ENCODE data around the gene CREB3L4.

The CREB3L4 gene

GRCh38 chr1:153937331-153937730 lies 30.4 kb upstream of the CREB3L4 start:
- DNase-seq, result no peak

DNA sequence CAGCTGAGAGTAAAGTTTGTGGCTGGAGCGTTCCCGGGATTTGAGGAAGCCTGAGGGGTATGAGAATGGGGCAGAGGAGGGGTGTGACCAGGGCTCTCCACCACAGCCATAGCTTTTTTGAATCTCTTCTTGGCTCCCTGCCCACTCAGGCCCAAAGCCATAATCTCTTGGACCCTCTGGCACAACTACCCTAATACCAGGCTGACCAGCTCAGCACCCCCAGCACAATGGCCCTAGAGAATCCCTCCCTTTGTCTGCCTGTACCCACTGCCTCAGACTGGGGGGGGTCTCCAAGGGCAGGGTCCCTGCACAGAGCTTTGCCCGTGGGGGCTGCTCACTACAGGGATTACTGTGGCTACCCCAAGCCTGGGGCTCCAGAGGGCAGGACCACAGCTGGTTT lies 28.7 kb upstream of the CREB3L4 start:
- DNase-seq, result no peak

GRCh38 chr1:153939476-153939875 lies 28.2 kb upstream of the CREB3L4 start:
- no peak for DNase-seq

- no peak for DNase-seq
These were observed 26.9 kb upstream of the CREB3L4 start for GRCh38 chr1:153940756-153941155.

- DNase-seq, result no peak
These were observed 25.6 kb upstream of the CREB3L4 start for GRCh38 chr1:153941826-153942725.

- no peak for DNase-seq
These were observed 24.7 kb upstream of the CREB3L4 start for GRCh38 chr1:153942766-153943549.

DNA sequence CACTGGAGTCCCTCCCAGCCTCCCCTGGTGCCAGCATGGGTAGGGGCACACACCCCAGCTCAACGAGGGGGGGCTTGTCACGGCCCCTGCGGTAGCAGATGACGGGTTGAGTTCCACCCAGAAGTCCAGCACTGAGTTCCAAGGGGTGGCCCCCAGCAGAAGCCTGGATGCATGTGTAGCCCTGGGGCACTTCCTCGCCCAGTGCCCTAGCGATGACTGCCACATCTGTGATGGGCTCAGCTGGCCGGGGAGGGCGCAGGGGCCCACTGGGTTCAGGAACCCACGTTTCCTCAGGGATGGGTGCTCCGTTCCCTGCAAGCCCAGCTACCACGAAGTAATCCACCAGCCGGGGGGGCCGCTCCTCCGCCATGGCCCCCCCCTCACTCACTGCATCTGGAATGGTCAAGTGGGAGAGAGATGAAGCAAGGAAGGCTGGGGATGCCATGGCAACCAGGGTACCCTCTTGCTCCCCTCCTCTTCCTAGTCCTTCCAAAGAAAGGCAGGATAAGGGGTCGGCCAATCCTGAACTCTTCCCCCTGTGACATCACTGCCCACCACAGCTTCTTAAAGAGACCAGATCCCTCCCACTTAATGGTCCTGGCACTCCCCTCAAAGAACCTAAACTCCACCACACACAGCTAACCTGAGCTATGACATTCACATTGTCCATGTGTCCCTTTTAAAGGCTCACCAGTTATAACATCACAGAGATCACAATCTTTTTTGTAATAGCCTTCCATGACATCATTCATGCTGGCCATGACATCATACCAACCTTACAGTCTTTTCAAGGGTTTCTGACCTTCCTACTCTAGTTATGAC lies 23.5 kb upstream of the CREB3L4 start:
- peak; percentile 32 for DNase-seq

- DNase-seq, result no peak
These were observed 22.9 kb upstream of the CREB3L4 start for GRCh38 chr1:153944827-153945117.

- peak; percentile 79 for DNase-seq
These were observed 22.4 kb upstream of the CREB3L4 start for GRCh38 chr1:153945131-153945794.

DNA sequence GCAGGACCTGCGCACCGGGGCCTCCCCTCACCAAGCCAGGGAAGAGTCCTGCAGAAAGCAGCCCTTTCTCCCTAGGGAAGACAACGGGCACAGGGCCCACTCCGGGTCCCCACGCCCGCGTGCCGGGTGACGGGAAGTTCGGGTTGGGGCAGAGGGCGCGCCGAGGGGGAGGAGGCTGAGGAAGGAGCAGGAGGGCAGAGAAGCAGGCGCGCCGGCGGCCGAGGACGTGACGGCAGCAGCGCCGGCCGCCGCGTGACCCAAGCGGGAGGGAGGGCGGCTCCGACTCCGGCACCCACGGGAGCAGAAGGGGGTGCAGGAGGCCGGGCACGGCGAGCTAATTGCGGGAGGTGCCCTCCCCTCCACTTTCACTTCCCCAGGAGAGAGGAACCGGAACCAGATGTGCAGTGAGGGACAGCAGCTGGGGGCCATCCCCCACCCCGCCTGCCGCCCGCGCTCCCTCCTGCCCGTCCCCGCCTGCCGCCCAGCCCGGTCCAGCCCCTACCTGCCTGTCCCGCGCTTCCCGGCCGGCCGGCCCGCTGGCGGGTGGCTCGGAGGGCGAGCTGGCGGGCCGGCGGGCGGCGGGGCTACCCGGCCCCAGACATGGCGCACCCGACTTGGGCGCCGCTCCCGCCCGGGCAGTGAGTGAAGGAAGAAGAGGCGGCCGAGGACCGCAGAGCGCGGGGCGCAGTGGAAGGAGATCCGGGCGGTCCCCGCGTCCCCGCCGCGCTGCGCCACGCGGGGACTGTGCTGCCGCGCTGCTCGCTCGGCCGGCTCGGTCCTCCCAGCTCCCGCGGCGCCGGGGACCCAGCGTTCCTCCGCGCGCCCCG lies 21.7 kb upstream of the CREB3L4 start:
- peak; percentile 79 for DNase-seq

DNA sequence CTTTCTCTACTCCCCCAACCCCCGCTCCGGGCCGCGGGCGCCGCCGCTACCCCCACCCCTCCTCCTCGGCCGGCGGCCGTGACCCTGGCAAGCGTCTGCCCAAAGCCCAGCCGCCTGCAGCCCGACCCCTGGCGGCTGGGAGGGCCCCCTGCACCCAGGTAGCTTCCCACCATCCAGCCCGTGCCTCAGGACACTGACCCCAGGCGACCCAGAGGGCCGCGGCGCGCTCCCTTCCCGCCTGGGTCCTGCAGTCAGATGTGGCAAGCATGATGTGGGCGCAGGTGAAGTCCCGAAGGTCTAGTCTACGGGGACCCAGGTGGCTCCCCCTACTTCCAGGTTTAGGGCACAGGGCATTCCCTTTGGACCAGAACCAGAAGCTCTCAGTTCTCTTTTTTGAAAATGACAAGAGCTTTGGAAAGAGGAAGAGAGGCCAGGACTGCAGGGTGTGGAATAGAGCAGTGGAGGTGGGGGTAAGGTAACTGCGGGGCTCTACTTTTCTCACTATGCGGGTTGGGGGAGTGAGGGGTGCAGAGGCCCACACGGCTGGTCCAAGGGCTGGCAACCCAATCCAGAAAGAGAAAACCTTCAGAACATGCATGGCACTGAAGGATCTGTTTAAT lies 21.0 kb upstream of the CREB3L4 start, which contains the start of gene DENND4B:
TSS of gene DENND4B (minus strand) at position 97 of the 620 bp plus-strand sequence. CDS start 2,344 bp downstream, outside the sequence.
- peak; percentile 81 for DNase-seq

DNA sequence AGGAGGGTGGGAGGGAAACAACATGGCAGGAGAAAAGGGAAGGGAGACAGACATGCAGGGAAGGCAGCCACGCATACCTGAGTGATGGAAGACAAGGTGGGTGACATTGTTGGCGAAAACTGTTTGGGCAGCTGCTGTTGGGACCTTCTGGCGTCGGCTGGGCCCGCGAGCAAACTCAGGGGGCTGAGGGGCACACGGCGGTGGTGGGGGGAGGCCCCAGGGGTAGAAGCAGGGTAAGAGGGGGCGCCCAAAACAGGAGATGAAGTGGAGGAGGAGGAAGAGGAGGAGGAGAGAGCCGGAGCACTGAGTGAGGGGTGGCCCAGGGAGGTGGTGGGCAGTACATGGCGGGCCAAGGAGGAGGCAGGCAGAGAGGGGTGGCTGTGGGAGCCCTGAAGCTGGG lies 16.5 kb upstream of the CREB3L4 start:
- no peak for DNase-seq

DNA sequence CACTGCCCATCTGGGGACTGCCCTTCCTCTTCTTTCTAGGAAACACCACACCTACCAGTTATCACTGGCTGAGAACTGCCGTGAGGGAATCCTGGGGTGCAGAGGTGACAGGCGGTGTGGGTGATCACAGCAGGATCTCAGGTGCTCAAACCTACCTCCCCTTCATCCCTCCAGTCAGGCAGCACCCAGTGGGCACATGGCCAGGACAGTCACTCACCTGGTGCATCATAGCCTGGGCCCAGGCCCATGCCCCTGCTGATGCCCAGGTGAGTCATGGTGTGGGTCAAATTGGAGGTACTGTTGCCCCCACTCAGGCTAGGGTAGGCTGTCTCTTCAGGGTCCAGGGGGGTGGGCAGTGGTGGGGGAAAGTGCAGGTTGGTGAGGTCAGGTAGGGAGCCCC lies 15.9 kb upstream of the CREB3L4 start:
- no peak for DNase-seq

GRCh38 chr1:153953859-153954365 lies 13.8 kb upstream of the CREB3L4 start:
- no peak for DNase-seq

- DNase-seq, result no peak
These were observed 12.9 kb upstream of the CREB3L4 start for GRCh38 chr1:153954826-153955225.

DNA sequence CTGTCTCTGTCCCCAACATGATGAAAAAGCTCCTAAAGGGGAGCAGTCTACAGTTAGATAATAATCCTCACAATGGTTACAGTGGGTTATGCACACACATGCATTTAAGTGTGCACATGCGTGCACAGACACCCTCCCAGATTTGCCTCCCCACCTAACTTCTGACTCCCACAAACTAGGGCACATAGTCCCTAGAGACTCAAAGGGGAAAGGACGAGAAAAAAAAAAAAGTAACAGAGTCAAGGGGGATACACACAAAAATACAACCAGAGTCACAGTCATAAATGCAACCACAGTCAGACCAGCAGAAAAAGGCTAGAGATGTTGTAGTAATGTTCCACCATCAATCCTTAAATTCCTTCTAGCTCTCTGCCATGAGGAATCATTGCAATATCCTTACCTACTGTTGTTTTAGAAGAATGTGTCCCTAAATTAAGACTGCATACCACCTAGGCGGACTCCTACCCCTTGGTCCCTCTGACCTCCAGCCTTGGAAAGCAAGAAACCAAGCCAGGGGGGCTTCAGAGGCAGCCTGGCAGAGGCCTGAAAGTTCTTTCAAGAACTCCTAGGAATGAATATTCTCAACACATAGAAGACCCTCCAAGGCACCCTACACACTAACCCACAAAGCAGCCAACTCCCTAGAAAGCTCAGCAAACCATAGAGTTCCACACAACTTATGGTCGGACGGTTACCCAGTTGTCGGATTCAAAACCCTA lies 10.5 kb upstream of the CREB3L4 start:
- no peak for DNase-seq

- peak; percentile 49 for DNase-seq
These were observed 10.0 kb upstream of the CREB3L4 start for GRCh38 chr1:153957744-153958110.

DNA sequence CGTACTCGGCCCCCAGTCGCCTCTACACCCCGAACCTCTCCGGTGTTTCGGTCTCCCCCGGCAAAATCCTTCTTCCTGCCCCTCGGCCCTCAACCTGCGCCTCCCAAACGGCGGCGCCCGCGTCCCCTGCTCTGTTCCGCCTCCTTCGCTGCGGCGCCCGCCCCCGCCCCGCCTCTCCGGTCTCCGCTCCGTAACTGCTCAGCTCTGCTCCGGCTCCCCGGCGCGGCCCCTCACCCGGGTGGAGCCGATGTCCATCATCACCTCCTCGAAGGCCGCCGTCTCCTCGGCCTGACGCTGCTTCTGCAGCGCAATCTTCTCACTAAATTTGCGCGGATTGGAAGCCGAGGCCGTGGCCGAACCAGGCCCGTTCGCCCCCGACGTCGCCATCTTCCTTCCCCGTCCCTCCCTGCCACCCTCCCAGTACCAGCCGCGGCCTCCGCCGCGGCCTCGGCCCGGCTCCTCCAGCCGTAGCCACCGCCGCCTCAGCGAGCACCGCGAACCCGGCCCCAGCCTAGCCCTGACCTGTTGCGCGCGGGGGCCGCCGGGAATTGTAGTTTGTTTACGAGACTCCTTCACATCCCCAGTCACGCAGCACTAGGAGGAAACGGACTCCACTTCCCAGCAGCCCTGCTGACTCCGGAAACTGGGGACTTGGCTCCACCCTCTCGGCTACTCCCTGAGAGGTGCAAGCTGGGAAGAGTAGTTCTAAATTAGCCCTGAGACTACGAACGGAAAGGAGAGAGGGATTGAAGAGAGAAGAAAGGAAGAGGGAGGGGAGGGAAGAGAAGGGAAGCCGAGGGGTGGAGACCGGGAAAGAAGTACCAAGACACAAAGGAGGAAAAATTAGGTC lies 9.4 kb upstream of the CREB3L4 start, which contains the start of gene CRTC2:
TSS of gene CRTC2 (minus strand) at position 502 of the 850 bp plus-strand sequence. CDS start at position 387, 115 bp downstream.
- DNase-seq, result peak; percentile 99

DNA sequence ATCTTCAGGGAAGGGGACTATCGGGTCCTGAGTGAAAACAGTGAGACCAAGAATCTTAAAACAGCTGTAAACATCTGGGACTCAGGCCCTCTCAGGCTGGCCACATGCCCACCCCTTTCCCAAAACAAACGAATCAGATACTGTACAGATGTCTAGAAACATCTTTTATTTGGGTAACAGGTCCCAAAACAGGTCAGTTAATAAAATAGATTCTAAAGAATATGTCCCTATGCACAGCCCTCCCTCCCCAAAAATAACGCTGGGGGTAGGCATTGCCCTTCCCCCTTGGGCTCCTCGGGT lies 8.8 kb upstream of the CREB3L4 start:
- no peak for DNase-seq
